GM21447 (cell line): ENCODE results near the gene GFOD1.
A peak's percentile ranks its signal among the peaks of the same experiment; 100 is the strongest.
"Not testable (repeated sequence)": the region's sequence is repeated elsewhere in the genome, so short reads cannot be mapped to it uniquely, and the experiment has no call there.

Experiments used
- ATAC-seq: cut with Tn5 transposase; IDR thresholded peaks from one replicate; pipeline ENCODE4 v1.9.1; 2021; ENCODE audit not compliant: unreplicated experiment

Gene GFOD1

GRCh38 chr6:13445005-13445743, 42.2 kb downstream of the GFOD1 start:
- peak; percentile 64 for ATAC-seq

- ATAC-seq = no peak
Measured at GRCh38 chr6:13444604-13445003, 42.8 kb downstream of the GFOD1 start.

GRCh38 chr6:13443978-13444377, 43.4 kb downstream of the GFOD1 start:
- ATAC-seq = not testable (repeated sequence)

- no peak for ATAC-seq
Measured at GRCh38 chr6:13441778-13442177, 45.6 kb downstream of the GFOD1 start.

- no peak for ATAC-seq
Measured at GRCh38 chr6:13439644-13440043, 47.8 kb downstream of the GFOD1 start.

- ATAC-seq = no peak
Measured at GRCh38 chr6:13438126-13438525, 49.3 kb downstream of the GFOD1 start.

GRCh38 chr6:13437218-13437996, 50.0 kb downstream of the GFOD1 start:
- no peak for ATAC-seq

- no peak for ATAC-seq
Measured at GRCh38 chr6:13436399-13437217, 50.8 kb downstream of the GFOD1 start.

- ATAC-seq = no peak
Measured at GRCh38 chr6:13435477-13436246, 51.7 kb downstream of the GFOD1 start.

GRCh38 chr6:13434777-13435176, 52.6 kb downstream of the GFOD1 start:
- ATAC-seq = no peak

GRCh38 chr6:13434135-13434775, 53.1 kb downstream of the GFOD1 start:
- ATAC-seq = not testable (repeated sequence)

- ATAC-seq = no peak
Measured at GRCh38 chr6:13433709-13434121, 53.7 kb downstream of the GFOD1 start.

GRCh38 chr6:13432526-13433184, 54.7 kb downstream of the GFOD1 start:
- ATAC-seq = no peak

- ATAC-seq = no peak
Measured at GRCh38 chr6:13431861-13432465, 55.4 kb downstream of the GFOD1 start.

GRCh38 chr6:13431059-13431656, 56.2 kb downstream of the GFOD1 start:
- no peak for ATAC-seq

- no peak for ATAC-seq
Measured at GRCh38 chr6:13429406-13429753, 58.0 kb downstream of the GFOD1 start.

GRCh38 chr6:13428583-13429405, 58.6 kb downstream of the GFOD1 start:
- peak; percentile 22 for ATAC-seq
